CD8-positive, alpha-beta memory T cell (primary cell): ENCODE results near the gene DST. TPM values are rescaled to one million over a fixed set of nuclear protein-coding genes. Genes with fewer than 3 reads are reported as not detected.

ENCODE experiments used
- CTCF ChIA-PET: fragments of 350-600 bp; sonication (Branson Sonifier 250); formaldehyde crosslinking; loops from one replicate; lab custom pipeline; 2021; ENCODE audit warnings: antibody characterized with exemption; lab: Charles Lee
- POLR2A ChIA-PET: fragments of 350-600 bp; sonication (Branson Sonifier 250); formaldehyde crosslinking; loops from one replicate; lab custom pipeline; 2021; ENCODE audit warnings: antibody characterized with exemption; lab: Charles Lee
- DNase-seq, 5 donors: peaks; one replicate each; pipeline versions ENCODE4 v3.0.0 to v3.0.0-alpha.2; 2020 to 2022; ENCODE audit warnings: mixed read lengths in 1 of 5
- H3K27ac ChIP-seq: one replicate; pipeline ENCODE4 v1.7.0; 2013; ENCODE audit warnings: low read depth, mild to moderate bottlenecking, low read length, moderate library complexity
- H3K27me3 ChIP-seq: 2 replicates; pipeline ENCODE4 v1.7.0; 2013; ENCODE audit warnings: low read length, mild to moderate bottlenecking; ENCODE audit not compliant: insufficient read depth, poor library complexity, severe bottlenecking
- H3K36me3 ChIP-seq: 2 replicates; pipeline ENCODE4 v1.7.0; 2013; ENCODE audit warnings: mild to moderate bottlenecking, low read length, moderate library complexity; ENCODE audit not compliant: insufficient read depth
- H3K4me1 ChIP-seq: 2 replicates; pipeline ENCODE4 v1.7.0; 2013; ENCODE audit warnings: mild to moderate bottlenecking, low read length, moderate library complexity; ENCODE audit not compliant: insufficient read depth
- H3K4me3 ChIP-seq: 2 replicates; pipeline ENCODE4 v1.7.0; 2013; ENCODE audit warnings: mild to moderate bottlenecking, low read length
- H3K9me3 ChIP-seq: 2 replicates; pipeline ENCODE4 v1.7.0; 2013; ENCODE audit warnings: mild to moderate bottlenecking, low read length
- H3K27ac Mint-ChIP-seq, 8 donors: one replicate each; pipeline ENCODE4 v1.8.0; 2020 to 2021; ENCODE audit warnings: mixed read lengths in 8 of 8, mild to moderate bottlenecking in 6 of 8, inconsistent platforms in 3 of 8, moderate library complexity in 3 of 8
- H3K27me3 Mint-ChIP-seq, 2 donors: one replicate each; pipeline ENCODE4 v1.8.0; 2020 to 2021; ENCODE audit warnings: mixed read lengths in 2 of 2, mild to moderate bottlenecking in 1 of 2, moderate library complexity in 1 of 2
- H3K36me3 Mint-ChIP-seq, 3 donors: one replicate each; pipeline ENCODE4 v1.8.0; 2020 to 2021; ENCODE audit warnings: mixed read lengths in 3 of 3, inconsistent platforms in 1 of 3, mild to moderate bottlenecking in 1 of 3
- H3K4me1 Mint-ChIP-seq, 3 donors: one replicate each; pipeline ENCODE4 v1.8.0; 2020 to 2021; ENCODE audit warnings: mixed read lengths in 3 of 3, inconsistent platforms in 1 of 3, mild to moderate bottlenecking in 1 of 3
- H3K4me3 Mint-ChIP-seq, 7 donors: one replicate each; pipeline ENCODE4 v1.8.0; 2020 to 2021; ENCODE audit warnings: mixed read lengths in 7 of 7, mild to moderate bottlenecking in 6 of 7, moderate library complexity in 4 of 7, inconsistent platforms in 2 of 7
- H3K9me3 Mint-ChIP-seq, 5 donors: one replicate each; pipeline ENCODE4 v1.8.0; 2020 to 2022; ENCODE audit warnings: mixed read lengths in 5 of 5, mild to moderate bottlenecking in 3 of 5, moderate library complexity in 2 of 5, inconsistent platforms in 1 of 5
- polyA plus RNA-seq: library from polyadenylated mRNA; unstranded; fragments of 300-500 nt; fragmentation: Illumina TruSeq; gene quantifications from one replicate; pipeline ENCODE4 v1.2.3, GENCODE V29; 2021
- total RNA-seq, 2 experiments: library from RNA; stranded (reverse); gene quantifications; one replicate each; pipeline ENCODE4 v1.2.3, GENCODE V29; 2021

DST gene
- total and polyA plus RNA-seq, 3 experiments from 2014 or later = 0.95 to 1.9 (median 1.7) TPM

- POLR2A ChIA-PET = no interaction called here
- Histone ChIP-seq H3K27ac (no peak overlapping the region), H3K27me3 (no peaks in the 10 kb centered on the region), H3K9me3 (no peaks in the 10 kb centered on the region), H3K4me3 (no peak overlapping the region), H3K4me1 (no peaks in the 10 kb centered on the region), H3K36me3 (no peaks in the 10 kb centered on the region)
- Mint-ChIP-seq H3K9me3 (peaks cover 0 to 3% (median 0%) of the 10 kb centered on the region in 5 donors), H3K27ac (peak overlapping the region in 1 of 8 donors; percentile 30), H3K36me3 (no peaks in the 10 kb centered on the region), H3K27me3 (peaks cover 0 to 1% of the 10 kb centered on the region in 2 donors), H3K4me1 (no peaks in the 10 kb centered on the region), H3K4me3 (no peak overlapping the region)
- DNase-seq = no peak
- CTCF ChIA-PET = no interaction called here
These were observed 17.2 kb upstream of the DST start for GRCh38 chr6:56659721-56660380.

GRCh38 chr6:56658326-56658725 is 15.6 kb upstream of the DST start:
- Mint-ChIP-seq H3K36me3 (no peaks in the 10 kb centered on the region), H3K4me1 (no peaks in the 10 kb centered on the region), H3K9me3 (peaks cover 0 to 1% (median 0%) of the 10 kb centered on the region in 5 donors), H3K4me3 (no peak overlapping the region), H3K27me3 (peaks cover 0 to 1% of the 10 kb centered on the region in 2 donors), H3K27ac (no peak overlapping the region)
- H3K27ac ChIP-seq = no peak overlapping the region
- POLR2A ChIA-PET = no interaction called here
- no peak for DNase-seq
- no peaks in the 10 kb centered on the region for H3K9me3 ChIP-seq
- H3K27me3 ChIP-seq = no peaks in the 10 kb centered on the region
- CTCF ChIA-PET = no interaction called here
- no peaks in the 10 kb centered on the region for H3K4me1 ChIP-seq
- no peaks in the 10 kb centered on the region for H3K36me3 ChIP-seq
- H3K4me3 ChIP-seq = no peak overlapping the region

GRCh38 chr6:56657354-56657753 is 14.7 kb upstream of the DST start:
- Mint-ChIP-seq H3K27me3 (peaks cover 0 to 1% of the 10 kb centered on the region in 2 donors), H3K4me1 (no peaks in the 10 kb centered on the region), H3K36me3 (no peaks in the 10 kb centered on the region), H3K9me3 (peaks cover 0 to 1% (median 0%) of the 10 kb centered on the region in 5 donors), H3K4me3 (no peak overlapping the region), H3K27ac (no peak overlapping the region)
- Histone ChIP-seq H3K4me1 (no peaks in the 10 kb centered on the region), H3K9me3 (no peaks in the 10 kb centered on the region), H3K4me3 (no peak overlapping the region), H3K27me3 (no peaks in the 10 kb centered on the region), H3K36me3 (no peaks in the 10 kb centered on the region), H3K27ac (no peak overlapping the region)
- CTCF ChIA-PET = no interaction called here
- DNase-seq = no peak
- POLR2A ChIA-PET = no interaction called here

- CTCF ChIA-PET = no interaction called here
- Histone ChIP-seq H3K36me3 (no peaks in the 10 kb centered on the region), H3K4me1 (no peaks in the 10 kb centered on the region), H3K4me3 (no peak overlapping the region), H3K27ac (no peak overlapping the region), H3K27me3 (no peaks in the 10 kb centered on the region), H3K9me3 (no peaks in the 10 kb centered on the region)
- no peak overlapping the region for H3K27ac Mint-ChIP-seq
- no peaks in the 10 kb centered on the region for H3K36me3 Mint-ChIP-seq
- no peaks in the 10 kb centered on the region for H3K4me1 Mint-ChIP-seq
- DNase-seq = no peak
- POLR2A ChIA-PET = no interaction called here
- H3K9me3 Mint-ChIP-seq = no peaks in the 10 kb centered on the region
- peaks cover 0 to 1% of the 10 kb centered on the region in 2 donors for H3K27me3 Mint-ChIP-seq
- no peak overlapping the region for H3K4me3 Mint-ChIP-seq
These were observed 13.8 kb upstream of the DST start for GRCh38 chr6:56656466-56656865.

GRCh38 chr6:56655996-56656395 is 13.3 kb upstream of the DST start:
- Mint-ChIP-seq H3K27ac (no peak overlapping the region), H3K9me3 (no peaks in the 10 kb centered on the region)
- H3K27me3 ChIP-seq = no peaks in the 10 kb centered on the region

GRCh38 chr6:56655249-56655648 is 12.6 kb upstream of the DST start:
- CTCF ChIA-PET = no interaction called here
- no peak for DNase-seq
- POLR2A ChIA-PET = no interaction called here
- H3K36me3 Mint-ChIP-seq = no peaks in the 10 kb centered on the region
- Histone ChIP-seq H3K9me3 (no peaks in the 10 kb centered on the region), H3K4me3 (no peak overlapping the region), H3K4me1 (no peaks in the 10 kb centered on the region), H3K36me3 (no peaks in the 10 kb centered on the region), H3K27me3 (no peaks in the 10 kb centered on the region), H3K27ac (no peak overlapping the region)
- peaks cover 1 to 3% of the 10 kb centered on the region in 2 donors for H3K27me3 Mint-ChIP-seq
- no peak overlapping the region for H3K27ac Mint-ChIP-seq
- H3K4me3 Mint-ChIP-seq = no peak overlapping the region
- H3K4me1 Mint-ChIP-seq = no peaks in the 10 kb centered on the region
- H3K9me3 Mint-ChIP-seq = no peaks in the 10 kb centered on the region

More at GRCh38 chr6:56655996-56656395, 13.3 kb upstream of the DST start:
- H3K4me1 Mint-ChIP-seq = no peaks in the 10 kb centered on the region
- no peak overlapping the region for H3K4me3 Mint-ChIP-seq
- Histone ChIP-seq H3K36me3 (no peaks in the 10 kb centered on the region), H3K4me3 (no peak overlapping the region), H3K4me1 (no peaks in the 10 kb centered on the region), H3K9me3 (no peaks in the 10 kb centered on the region), H3K27ac (no peak overlapping the region)
- CTCF ChIA-PET = no interaction called here
- no peaks in the 10 kb centered on the region for H3K36me3 Mint-ChIP-seq
- POLR2A ChIA-PET = no interaction called here
- DNase-seq = no peak
- H3K27me3 Mint-ChIP-seq = peaks cover 0 to 1% of the 10 kb centered on the region in 2 donors

GRCh38 chr6:56652994-56653393 is 10.3 kb upstream of the DST start:
- H3K9me3 ChIP-seq = no peaks in the 10 kb centered on the region
- H3K27ac Mint-ChIP-seq = no peak overlapping the region
- ChIA-PET CTCF (no interaction called here), POLR2A (no interaction called here)
- no peaks in the 10 kb centered on the region for H3K36me3 ChIP-seq
- H3K9me3 Mint-ChIP-seq = no peaks in the 10 kb centered on the region
- H3K27ac ChIP-seq = no peak overlapping the region
- no peaks in the 10 kb centered on the region for H3K4me1 Mint-ChIP-seq
- no peaks in the 10 kb centered on the region for H3K4me1 ChIP-seq
- no peak for DNase-seq
- H3K27me3 Mint-ChIP-seq = peaks cover 1 to 3% of the 10 kb centered on the region in 2 donors
- H3K4me3 Mint-ChIP-seq = no peak overlapping the region
- H3K4me3 ChIP-seq = no peak overlapping the region
- no peaks in the 10 kb centered on the region for H3K27me3 ChIP-seq
- H3K36me3 Mint-ChIP-seq = no peaks in the 10 kb centered on the region

GRCh38 chr6:56652231-56652630 is 9.5 kb upstream of the DST start:
- Histone ChIP-seq H3K36me3 (no peaks in the 10 kb centered on the region), H3K27ac (no peak overlapping the region), H3K4me1 (no peaks in the 10 kb centered on the region), H3K27me3 (no peaks in the 10 kb centered on the region), H3K4me3 (no peak overlapping the region), H3K9me3 (no peaks in the 10 kb centered on the region)
- Mint-ChIP-seq H3K27ac (no peak overlapping the region), H3K9me3 (no peaks in the 10 kb centered on the region), H3K4me1 (no peaks in the 10 kb centered on the region), H3K36me3 (no peaks in the 10 kb centered on the region), H3K4me3 (no peak overlapping the region), H3K27me3 (peaks cover 1 to 3% of the 10 kb centered on the region in 2 donors)
- DNase-seq = no peak
- CTCF ChIA-PET = no interaction called here
- POLR2A ChIA-PET = no interaction called here
